Transverse colon (tissue), 4 donors: Measurements from ENCODE around the gene ANK3. TPM values are rescaled to one million over a fixed set of nuclear protein-coding genes. Genes with fewer than 3 reads are reported as not detected.

Experiments used
- DNase-seq: peaks from one replicate; pipeline ENCODE4 v3.0.0-alpha.2; 2019
- H3K27ac ChIP-seq, 4 donors: fragments of 200-600 bp; sonication (generic); 2 replicates each; pipeline ENCODE4 v1.5.1; 2016 to 2018; ENCODE audit warnings: inconsistent platforms in 4 of 4
- H3K27me3 ChIP-seq: fragments of 200-600 bp; sonication (generic); 2 replicates; pipeline ENCODE4 v1.5.1; 2017; ENCODE audit warnings: inconsistent platforms
- H3K36me3 ChIP-seq, 4 donors: fragments of 200-600 bp; sonication (generic); 2 replicates each; pipeline ENCODE4 v1.5.1; 2017 to 2019; ENCODE audit warnings: inconsistent platforms in 4 of 4
- H3K4me1 ChIP-seq, 4 donors: fragments of 200-600 bp; sonication (generic); 2 replicates each; pipeline ENCODE4 v1.5.1; 2017 to 2020; ENCODE audit warnings: inconsistent platforms in 4 of 4
- H3K4me3 ChIP-seq, 4 donors: fragments of 200-600 bp; sonication (generic); 1 replicate in 1 of 4; 2 replicates in 3 of 4; pipeline versions ENCODE4 v1.5.1 to v1.6.1; 2017 to 2019; ENCODE audit warnings: inconsistent platforms in 4 of 4
- H3K9me3 ChIP-seq, 2 donors: fragments of 200-600 bp; sonication (generic); 2 replicates each; pipeline ENCODE4 v1.5.1; 2017 to 2019; ENCODE audit warnings: inconsistent platforms in 2 of 2
- EP300 ChIP-seq: sonication (generic); formaldehyde crosslinking; IDR thresholded peaks from one replicate; pipeline ENCODE4 v1.6.1; 2017; ENCODE audit warnings: antibody characterized with exemption, low read depth
- POLR2A ChIP-seq: fragments of 450-650 bp; IDR thresholded peaks from one replicate; pipeline ENCODE4 v1.6.1; 2016; ENCODE audit warnings: antibody characterized with exemption, mild to moderate bottlenecking, moderate library complexity
- POLR2AphosphoS5 ChIP-seq, 3 donors: sonication (generic); formaldehyde crosslinking; IDR thresholded peaks; one replicate each; pipeline ENCODE4 v1.6.1; 2016; ENCODE audit warnings: antibody characterized with exemption in 3 of 3
- WGBS, 2 donors: methylation state at CpG; one replicate each; pipeline ENCODE4 v1.1.5; 2018; ENCODE audit warnings: low coverage in 1 of 2; 5-methylcytosine and 5-hydroxymethylcytosine counted together
- in situ Hi-C, 4 donors: fragments of 200-750 bp; cut with MboI; loops; one replicate each; pipeline versions ENCODE4 v1.15.0 to v1.15.1; 2017; ENCODE audit warnings: low sequenced_read_pairs in 3 of 4, low pct_ligation_motif_present in 1 of 4, low pct_unique_long_range_greater_than_20kb in 1 of 4
- intact Hi-C: fragments of 100-400 bp; cut with DNase I; formaldehyde crosslinking; loops from one replicate; pipeline ENCODE4 v1.15.1; 2023; ENCODE audit warnings: low total_unique reads
- total RNA-seq, 4 donors: library from RNA; depleted of rRNA; stranded (reverse); fragments of >200 nt; gene quantifications; one replicate each; pipeline ENCODE4 v1.1.0, GENCODE V29; 2016
- TF ChIP-seq, protein P1 (sequence below), 5 experiments: fragments of 200-600 bp in 3 of 5; fragments of 450-650 bp in 2 of 5; sonication (generic) in 3 of 5; IDR thresholded peaks; 1 replicate in 2 of 5; 2 replicates in 3 of 5; pipeline ENCODE4 v1.5.1; 2016 to 2017; ENCODE audit warnings: antibody characterized with exemption in 5 of 5, inconsistent platforms in 3 of 5, mild to moderate bottlenecking in 2 of 5, moderate library complexity in 1 of 5

ANK3 gene
- total RNA-seq, 4 donors from 2014 or later: 41.2 to 230 (median 172) TPM

DNA sequence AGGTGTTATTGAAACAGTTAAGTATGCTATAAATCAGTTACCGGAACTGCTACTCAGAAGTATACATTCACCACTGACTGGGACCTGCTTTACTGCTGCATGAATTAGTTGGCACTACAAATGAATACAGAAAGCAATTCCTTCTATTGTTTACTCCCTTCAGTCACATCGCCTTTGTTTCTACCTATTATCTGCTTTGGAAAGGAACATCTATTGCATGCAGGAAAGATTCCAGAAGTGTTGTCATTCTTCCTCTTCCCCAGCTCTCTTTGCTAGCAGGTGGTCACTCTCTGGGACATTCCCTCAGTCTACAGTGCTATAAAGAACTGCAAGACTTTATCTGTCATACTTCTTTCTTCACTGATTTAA is 131.3 kb downstream of the ANK3 start:
- Histone ChIP-seq H3K27ac (no peak overlapping the region), H3K4me3 (no peak overlapping the region), H3K27me3 (no peaks in the 10 kb centered on the region), H3K4me1 (no peaks in the 10 kb centered on the region), H3K9me3 (no peaks in the 10 kb centered on the region), H3K36me3 (no peaks in the 10 kb centered on the region)
- TF ChIP-seq EP300 (no peak), POLR2A (no peak)
- in situ Hi-C loops: no loop called here
- WGBS, 2 donors: 22 to 64% methylated on average over 1 to 2 of the region's 2 CpGs
- no peak for DNase-seq
- intact Hi-C loops: no loop called here

DNA sequence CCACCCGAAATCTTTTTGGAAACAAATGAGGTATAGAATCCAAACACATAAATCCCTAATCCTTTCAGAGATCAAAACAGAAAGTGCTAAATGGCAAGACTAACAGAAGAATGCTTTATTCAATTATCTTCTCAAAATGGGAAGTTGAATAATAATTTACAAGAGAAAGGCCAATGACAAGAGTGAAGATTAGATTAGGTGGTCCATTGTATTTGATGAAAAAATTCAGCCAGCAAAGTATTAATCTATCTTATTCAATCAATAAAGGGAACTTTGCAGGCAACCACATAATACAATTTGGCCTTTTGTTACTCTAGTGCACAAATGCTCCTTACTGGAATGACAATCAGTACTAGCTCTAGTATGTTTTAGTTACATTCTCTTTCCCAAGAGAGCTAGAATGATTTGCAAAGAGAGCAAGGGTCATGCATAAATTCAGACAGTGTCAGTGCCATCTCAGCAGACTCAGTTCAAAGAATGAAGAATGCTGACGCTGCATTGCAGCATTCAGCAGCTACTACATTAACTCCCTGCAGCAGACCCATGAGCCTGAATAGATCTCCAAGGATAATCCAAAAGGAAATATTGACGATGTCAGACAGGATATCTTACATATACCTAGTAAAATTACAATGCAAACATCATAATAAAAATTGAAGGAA is 131.8 kb downstream of the ANK3 start:
- Histone ChIP-seq H3K27me3 (no peaks in the 10 kb centered on the region), H3K36me3 (no peaks in the 10 kb centered on the region), H3K4me1 (no peaks in the 10 kb centered on the region), H3K27ac (no peak overlapping the region), H3K4me3 (no peak overlapping the region), H3K9me3 (no peaks in the 10 kb centered on the region)
- TF ChIP-seq POLR2AphosphoS5 (IDR thresholded peaks at IDR 0.05) (no peak), EP300 (no peak)
- TF ChIP-seq, protein P1, sequence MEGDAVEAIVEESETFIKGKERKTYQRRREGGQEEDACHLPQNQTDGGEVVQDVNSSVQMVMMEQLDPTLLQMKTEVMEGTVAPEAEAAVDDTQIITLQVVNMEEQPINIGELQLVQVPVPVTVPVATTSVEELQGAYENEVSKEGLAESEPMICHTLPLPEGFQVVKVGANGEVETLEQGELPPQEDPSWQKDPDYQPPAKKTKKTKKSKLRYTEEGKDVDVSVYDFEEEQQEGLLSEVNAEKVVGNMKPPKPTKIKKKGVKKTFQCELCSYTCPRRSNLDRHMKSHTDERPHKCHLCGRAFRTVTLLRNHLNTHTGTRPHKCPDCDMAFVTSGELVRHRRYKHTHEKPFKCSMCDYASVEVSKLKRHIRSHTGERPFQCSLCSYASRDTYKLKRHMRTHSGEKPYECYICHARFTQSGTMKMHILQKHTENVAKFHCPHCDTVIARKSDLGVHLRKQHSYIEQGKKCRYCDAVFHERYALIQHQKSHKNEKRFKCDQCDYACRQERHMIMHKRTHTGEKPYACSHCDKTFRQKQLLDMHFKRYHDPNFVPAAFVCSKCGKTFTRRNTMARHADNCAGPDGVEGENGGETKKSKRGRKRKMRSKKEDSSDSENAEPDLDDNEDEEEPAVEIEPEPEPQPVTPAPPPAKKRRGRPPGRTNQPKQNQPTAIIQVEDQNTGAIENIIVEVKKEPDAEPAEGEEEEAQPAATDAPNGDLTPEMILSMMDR (IDR thresholded peaks at IDR 0.05): no peak
- intact Hi-C loops (no loop called here), in situ Hi-C loops (no loop called here)
- 54 to 64% methylated on average over 2 to 3 of the region's 3 CpGs for WGBS, 2 donors
- DNase-seq: no peak

DNA sequence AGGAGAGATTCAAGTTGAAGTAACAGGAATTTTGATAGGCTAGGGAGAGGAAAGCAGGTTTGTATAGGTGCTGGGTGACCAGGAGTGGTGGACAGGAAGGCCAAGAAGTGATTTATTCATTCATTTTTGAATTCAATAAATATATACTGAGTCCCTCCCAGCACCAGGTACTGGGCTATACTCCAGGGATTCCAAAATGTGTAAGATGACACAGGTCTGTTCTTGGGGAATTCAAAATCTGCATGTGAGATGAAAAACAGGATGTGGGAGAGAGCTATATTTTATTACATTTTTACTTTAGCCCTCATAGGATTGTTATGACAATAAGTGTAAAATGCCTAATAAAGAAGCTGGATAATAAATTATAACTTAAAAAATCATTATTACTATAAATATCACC is 134.9 kb downstream of the ANK3 start:
- Histone ChIP-seq H3K4me1 (no peaks in the 10 kb centered on the region), H3K36me3 (no peaks in the 10 kb centered on the region), H3K27ac (no peak overlapping the region), H3K27me3 (no peaks in the 10 kb centered on the region), H3K9me3 (no peaks in the 10 kb centered on the region), H3K4me3 (no peak overlapping the region)
- intact Hi-C loops (no loop called here), in situ Hi-C loops (no loop called here)
- TF ChIP-seq POLR2AphosphoS5 (IDR thresholded peaks at IDR 0.05): no peak
- TF ChIP-seq EP300: no peak
- TF ChIP-seq, protein P1 (IDR thresholded peaks at IDR 0.05): no peak
- no peak for TF ChIP-seq POLR2A
- no peak for DNase-seq

DNA sequence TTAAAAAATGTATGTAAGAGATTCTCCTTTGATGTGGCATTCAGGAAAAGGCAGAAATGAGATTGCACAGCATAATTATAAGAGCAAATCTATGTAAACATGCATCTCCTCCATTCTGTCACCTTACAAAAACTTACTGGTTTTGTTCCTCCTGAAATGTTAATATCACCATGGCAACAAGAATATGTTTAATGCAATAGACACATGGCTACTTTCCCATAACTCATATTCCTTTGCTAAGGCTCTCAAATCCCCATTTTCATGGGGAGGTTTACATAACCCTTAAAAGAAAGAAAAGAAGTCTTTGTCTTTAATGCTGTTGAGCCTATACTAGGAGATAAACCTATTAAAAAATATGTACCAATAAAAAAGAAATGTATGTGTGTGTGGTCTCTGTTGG is 136.2 kb downstream of the ANK3 start:
- no peaks in the 10 kb centered on the region for H3K27me3 ChIP-seq
- no peaks in the 10 kb centered on the region for H3K36me3 ChIP-seq
- no peak overlapping the region for H3K4me3 ChIP-seq
- H3K4me1 ChIP-seq: no peaks in the 10 kb centered on the region
- TF ChIP-seq POLR2A: no peak
- TF ChIP-seq, protein P1 (IDR thresholded peaks at IDR 0.05): no peak
- no peak for TF ChIP-seq POLR2AphosphoS5 (IDR thresholded peaks at IDR 0.05)
- intact Hi-C loops (no loop called here), in situ Hi-C loops (no loop called here)
- no peak overlapping the region for H3K27ac ChIP-seq
- no peak for DNase-seq
- H3K9me3 ChIP-seq: no peaks in the 10 kb centered on the region

DNA sequence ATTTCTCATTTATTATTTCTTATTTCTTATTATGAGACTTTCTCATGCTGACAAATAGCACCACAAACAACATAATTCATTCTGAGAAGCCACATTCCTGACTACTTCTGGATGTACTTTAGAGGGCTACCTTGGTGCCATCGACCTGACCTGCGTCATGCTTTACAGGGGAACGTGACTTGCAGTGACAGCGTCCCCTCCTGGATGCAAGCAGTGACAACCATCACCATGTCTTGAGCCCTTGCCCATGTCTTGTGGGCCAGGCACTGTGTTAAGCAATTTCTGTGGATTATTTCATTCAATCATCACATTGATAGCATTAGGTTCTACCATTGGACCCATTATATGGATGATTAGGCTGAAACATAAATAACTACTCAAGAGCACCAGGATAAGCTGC is 137.0 kb downstream of the ANK3 start:
- Histone ChIP-seq H3K36me3 (no peaks in the 10 kb centered on the region), H3K9me3 (no peaks in the 10 kb centered on the region), H3K27ac (no peak overlapping the region), H3K4me3 (no peak overlapping the region), H3K27me3 (no peaks in the 10 kb centered on the region), H3K4me1 (no peaks in the 10 kb centered on the region)
- WGBS, 2 donors: 95% methylated on average over 4 of the region's 4 CpGs; no CpG with 5 or more reads in 1 of the 2 donors
- TF ChIP-seq POLR2AphosphoS5 (IDR thresholded peaks at IDR 0.05) (no peak), POLR2A (no peak), EP300 (no peak)
- TF ChIP-seq, protein P1 (IDR thresholded peaks at IDR 0.05): no peak
- in situ Hi-C loops: no loop called here
- no peak for DNase-seq
- intact Hi-C loops: no loop called here
